ENCODE data around the gene ZFAND3.

GRCh38 chr6:38166411-38167240, 347.1 kb downstream of the ZFAND3 start:
- TF ChIP-seq ZNF274 (IDR thresholded peaks at IDR 0.05; ENCODE audit: low read depth, low read length), result no peak
- TF ChIP-seq MAX (IDR thresholded peaks at IDR 0.05), result no peak
- TF ChIP-seq, protein P1, sequence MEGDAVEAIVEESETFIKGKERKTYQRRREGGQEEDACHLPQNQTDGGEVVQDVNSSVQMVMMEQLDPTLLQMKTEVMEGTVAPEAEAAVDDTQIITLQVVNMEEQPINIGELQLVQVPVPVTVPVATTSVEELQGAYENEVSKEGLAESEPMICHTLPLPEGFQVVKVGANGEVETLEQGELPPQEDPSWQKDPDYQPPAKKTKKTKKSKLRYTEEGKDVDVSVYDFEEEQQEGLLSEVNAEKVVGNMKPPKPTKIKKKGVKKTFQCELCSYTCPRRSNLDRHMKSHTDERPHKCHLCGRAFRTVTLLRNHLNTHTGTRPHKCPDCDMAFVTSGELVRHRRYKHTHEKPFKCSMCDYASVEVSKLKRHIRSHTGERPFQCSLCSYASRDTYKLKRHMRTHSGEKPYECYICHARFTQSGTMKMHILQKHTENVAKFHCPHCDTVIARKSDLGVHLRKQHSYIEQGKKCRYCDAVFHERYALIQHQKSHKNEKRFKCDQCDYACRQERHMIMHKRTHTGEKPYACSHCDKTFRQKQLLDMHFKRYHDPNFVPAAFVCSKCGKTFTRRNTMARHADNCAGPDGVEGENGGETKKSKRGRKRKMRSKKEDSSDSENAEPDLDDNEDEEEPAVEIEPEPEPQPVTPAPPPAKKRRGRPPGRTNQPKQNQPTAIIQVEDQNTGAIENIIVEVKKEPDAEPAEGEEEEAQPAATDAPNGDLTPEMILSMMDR (IDR thresholded peaks at IDR 0.05 in 2 of 3, conservative IDR thresholded peaks at IDR 0.05 in 1 of 3; ENCODE audit: borderline replicate concordance in 1 of 3, insufficient read depth in 1 of 3, low read depth in 2 of 3, low read length in 2 of 3), result no peak
- no peak for TF ChIP-seq RAD21 (IDR thresholded peaks at IDR 0.05; ENCODE audit: low read depth)
- no peak for TF ChIP-seq EZH2phosphoT487 (IDR thresholded peaks at IDR 0.05; ENCODE audit: borderline replicate concordance)
- no peak for TF ChIP-seq POLR2A (IDR thresholded peaks at IDR 0.05; ENCODE audit: borderline replicate concordance, extremely low read depth, insufficient read depth, insufficient read length)
- no peak for TF ChIP-seq EGR1 (IDR thresholded peaks at IDR 0.05; ENCODE audit: low read depth)
- TF ChIP-seq POLR2AphosphoS5 (IDR thresholded peaks at IDR 0.05; ENCODE audit: low read depth, low read length), result no peak
- no peak for TF ChIP-seq EZH2 (IDR thresholded peaks at IDR 0.05)
- TF ChIP-seq, protein P2, sequence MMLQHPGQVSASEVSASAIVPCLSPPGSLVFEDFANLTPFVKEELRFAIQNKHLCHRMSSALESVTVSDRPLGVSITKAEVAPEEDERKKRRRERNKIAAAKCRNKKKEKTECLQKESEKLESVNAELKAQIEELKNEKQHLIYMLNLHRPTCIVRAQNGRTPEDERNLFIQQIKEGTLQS (IDR thresholded peaks at IDR 0.05), result no peak
